ENCODE data around the gene TRO. TPM values are rescaled to one million over a fixed set of nuclear protein-coding genes. Genes with fewer than 3 reads are reported as not detected.

Gene TRO
- total and polyA plus RNA-seq, 9 of the 15 experiments (the other 6 are each of a cell fraction or from before 2014, with no cell fraction given): 0.18 to 1.7 (median 0.41) TPM

DNA sequence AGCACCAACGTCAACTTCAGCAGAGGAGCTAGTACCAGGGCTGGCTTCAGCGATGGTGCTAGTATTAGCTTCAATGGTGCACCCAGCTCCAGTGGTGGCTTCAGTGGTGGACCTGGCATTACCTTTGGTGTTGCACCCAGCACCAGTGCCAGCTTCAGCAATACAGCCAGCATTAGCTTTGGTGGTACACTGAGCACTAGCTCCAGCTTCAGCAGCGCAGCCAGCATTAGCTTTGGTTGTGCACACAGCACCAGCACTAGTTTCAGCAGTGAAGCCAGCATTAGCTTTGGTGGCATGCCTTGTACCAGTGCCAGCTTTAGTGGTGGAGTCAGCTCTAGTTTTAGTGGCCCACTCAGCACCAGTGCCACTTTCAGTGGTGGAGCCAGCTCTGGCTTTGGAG is 8.3 kb downstream of the TRO start:
- Histone ChIP-seq H2AFZ (ENCODE audit: low read depth, low read length) (no peak overlapping the region), H3K27me3 (ENCODE audit: control insufficient read depth in 2 of 2, insufficient read depth in 2 of 2, low read length in 2 of 2) (no peaks in the 10 kb centered on the region; a peak in 2 of 5 replicates), H3K4me1 (replicated peaks in 1 of 2; ENCODE audit: control insufficient read depth in 2 of 2, insufficient read depth in 2 of 2, low read length in 2 of 2) (no peaks in the 10 kb centered on the region), H3K9ac (ENCODE audit: insufficient read depth in 1 of 2, low read depth in 2 of 2, low read length in 2 of 2) (no peak overlapping the region), H3K9me1 (ENCODE audit: control insufficient read depth, insufficient read depth, low read length) (no peaks in the 10 kb centered on the region), H3K36me3 (ENCODE audit: control insufficient read depth, insufficient read depth, low read length) (no peaks in the 10 kb centered on the region), H3K4me2 (ENCODE audit: insufficient read depth, low read length) (no peak overlapping the region), H3K79me2 (ENCODE audit: control insufficient read depth, insufficient read depth, low read length) (no peaks in the 10 kb centered on the region), H3K27ac (ENCODE audit: extremely low read depth, low read depth, low read length) (no peak overlapping the region), H4K20me1 (replicated peaks; ENCODE audit: control insufficient read depth, insufficient read depth, low read length) (no peaks in the 10 kb centered on the region), H3K4me3 (no peak overlapping the region), H3K9me3 (replicated peaks; ENCODE audit: control insufficient read depth, insufficient read depth, low read depth, low read length) (no peaks in the 10 kb centered on the region)
- BruUV-seq (replicated peaks): no TSS peak
- FAIRE-seq: no peak
- no peak for DNase-seq (ENCODE audit: extremely low read depth in 1 of 4, low spot score in 3 of 4)
- no peak for ATAC-seq
- POLR2A ChIA-PET: interaction anchor here (0.6 kb wide), 1 partner anchor 95 kb away, joined by 3 read pairs; no protein-coding TSS in a partner anchor
- CTCF ChIA-PET (ENCODE audit: low intra/inter-chr PET ratio): no interaction called here
- WGBS (ENCODE audit: insufficient coverage, low coverage, missing lambda C conversion rate): 13% methylated on average over 3 of the region's 3 CpGs
- intact Hi-C loops (cut with micrococcal nuclease) (no loop called here), in situ Hi-C loops (cut with MboI) (no loop called here)
- TF ChIP-seq BDP1 (IDR thresholded peaks at IDR 0.05; ENCODE audit: insufficient read depth, insufficient read length) (no peak), ZNF780A (CRISPR knock-in tag; IDR thresholded peaks at IDR 0.05) (no peak), NFIX (CRISPR knock-in tag; IDR thresholded peaks at IDR 0.05; ENCODE audit: low read depth) (no peak), ELF1 (tag; IDR thresholded peaks at IDR 0.05) (no peak), POLR3A (IDR thresholded peaks at IDR 0.05; ENCODE audit: borderline replicate concordance, extremely low read depth, insufficient read depth, insufficient read length) (no peak), EP400 (IDR thresholded peaks at IDR 0.05) (no peak), CBFA2T3 (IDR thresholded peaks at IDR 0.05) (no peak), NFE2L1 (tag; IDR thresholded peaks at IDR 0.05; ENCODE audit: borderline replicate concordance, low read depth) (no peak), RBM17 (IDR thresholded peaks at IDR 0.05; ENCODE audit: borderline replicate concordance, low read depth, low read length) (no peak), NONO (IDR thresholded peaks at IDR 0.05; ENCODE audit: low read depth in 2 of 2, low read length in 1 of 2) (no peak), STAT5A (IDR thresholded peaks at IDR 0.05; ENCODE audit: borderline replicate concordance, low read length) (no peak)
- TF ChIP-seq, protein P1, sequence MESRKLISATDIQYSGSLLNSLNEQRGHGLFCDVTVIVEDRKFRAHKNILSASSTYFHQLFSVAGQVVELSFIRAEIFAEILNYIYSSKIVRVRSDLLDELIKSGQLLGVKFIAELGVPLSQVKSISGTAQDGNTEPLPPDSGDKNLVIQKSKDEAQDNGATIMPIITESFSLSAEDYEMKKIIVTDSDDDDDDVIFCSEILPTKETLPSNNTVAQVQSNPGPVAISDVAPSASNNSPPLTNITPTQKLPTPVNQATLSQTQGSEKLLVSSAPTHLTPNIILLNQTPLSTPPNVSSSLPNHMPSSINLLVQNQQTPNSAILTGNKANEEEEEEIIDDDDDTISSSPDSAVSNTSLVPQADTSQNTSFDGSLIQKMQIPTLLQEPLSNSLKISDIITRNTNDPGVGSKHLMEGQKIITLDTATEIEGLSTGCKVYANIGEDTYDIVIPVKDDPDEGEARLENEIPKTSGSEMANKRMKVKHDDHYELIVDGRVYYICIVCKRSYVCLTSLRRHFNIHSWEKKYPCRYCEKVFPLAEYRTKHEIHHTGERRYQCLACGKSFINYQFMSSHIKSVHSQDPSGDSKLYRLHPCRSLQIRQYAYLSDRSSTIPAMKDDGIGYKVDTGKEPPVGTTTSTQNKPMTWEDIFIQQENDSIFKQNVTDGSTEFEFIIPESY (CRISPR knock-in tag; IDR thresholded peaks at IDR 0.05): no peak
- TF ChIP-seq, protein P2, sequence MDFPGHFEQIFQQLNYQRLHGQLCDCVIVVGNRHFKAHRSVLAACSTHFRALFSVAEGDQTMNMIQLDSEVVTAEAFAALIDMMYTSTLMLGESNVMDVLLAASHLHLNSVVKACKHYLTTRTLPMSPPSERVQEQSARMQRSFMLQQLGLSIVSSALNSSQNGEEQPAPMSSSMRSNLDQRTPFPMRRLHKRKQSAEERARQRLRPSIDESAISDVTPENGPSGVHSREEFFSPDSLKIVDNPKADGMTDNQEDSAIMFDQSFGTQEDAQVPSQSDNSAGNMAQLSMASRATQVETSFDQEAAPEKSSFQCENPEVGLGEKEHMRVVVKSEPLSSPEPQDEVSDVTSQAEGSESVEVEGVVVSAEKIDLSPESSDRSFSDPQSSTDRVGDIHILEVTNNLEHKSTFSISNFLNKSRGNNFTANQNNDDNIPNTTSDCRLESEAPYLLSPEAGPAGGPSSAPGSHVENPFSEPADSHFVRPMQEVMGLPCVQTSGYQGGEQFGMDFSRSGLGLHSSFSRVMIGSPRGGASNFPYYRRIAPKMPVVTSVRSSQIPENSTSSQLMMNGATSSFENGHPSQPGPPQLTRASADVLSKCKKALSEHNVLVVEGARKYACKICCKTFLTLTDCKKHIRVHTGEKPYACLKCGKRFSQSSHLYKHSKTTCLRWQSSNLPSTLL (IDR thresholded peaks at IDR 0.05): no peak
- TF ChIP-seq, protein P3, sequence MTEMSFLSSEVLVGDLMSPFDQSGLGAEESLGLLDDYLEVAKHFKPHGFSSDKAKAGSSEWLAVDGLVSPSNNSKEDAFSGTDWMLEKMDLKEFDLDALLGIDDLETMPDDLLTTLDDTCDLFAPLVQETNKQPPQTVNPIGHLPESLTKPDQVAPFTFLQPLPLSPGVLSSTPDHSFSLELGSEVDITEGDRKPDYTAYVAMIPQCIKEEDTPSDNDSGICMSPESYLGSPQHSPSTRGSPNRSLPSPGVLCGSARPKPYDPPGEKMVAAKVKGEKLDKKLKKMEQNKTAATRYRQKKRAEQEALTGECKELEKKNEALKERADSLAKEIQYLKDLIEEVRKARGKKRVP (CRISPR knock-in tag; IDR thresholded peaks at IDR 0.05): no peak
- TF ChIP-seq, protein P4, sequence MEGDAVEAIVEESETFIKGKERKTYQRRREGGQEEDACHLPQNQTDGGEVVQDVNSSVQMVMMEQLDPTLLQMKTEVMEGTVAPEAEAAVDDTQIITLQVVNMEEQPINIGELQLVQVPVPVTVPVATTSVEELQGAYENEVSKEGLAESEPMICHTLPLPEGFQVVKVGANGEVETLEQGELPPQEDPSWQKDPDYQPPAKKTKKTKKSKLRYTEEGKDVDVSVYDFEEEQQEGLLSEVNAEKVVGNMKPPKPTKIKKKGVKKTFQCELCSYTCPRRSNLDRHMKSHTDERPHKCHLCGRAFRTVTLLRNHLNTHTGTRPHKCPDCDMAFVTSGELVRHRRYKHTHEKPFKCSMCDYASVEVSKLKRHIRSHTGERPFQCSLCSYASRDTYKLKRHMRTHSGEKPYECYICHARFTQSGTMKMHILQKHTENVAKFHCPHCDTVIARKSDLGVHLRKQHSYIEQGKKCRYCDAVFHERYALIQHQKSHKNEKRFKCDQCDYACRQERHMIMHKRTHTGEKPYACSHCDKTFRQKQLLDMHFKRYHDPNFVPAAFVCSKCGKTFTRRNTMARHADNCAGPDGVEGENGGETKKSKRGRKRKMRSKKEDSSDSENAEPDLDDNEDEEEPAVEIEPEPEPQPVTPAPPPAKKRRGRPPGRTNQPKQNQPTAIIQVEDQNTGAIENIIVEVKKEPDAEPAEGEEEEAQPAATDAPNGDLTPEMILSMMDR (IDR thresholded peaks at IDR 0.05 in 2 of 3, conservative IDR thresholded peaks at IDR 0.05 in 1 of 3; ENCODE audit: insufficient read depth in 2 of 3, low read depth in 1 of 3, low read length in 3 of 3): no peak

Data from K562 (cell line).